ENCODE results near the gene SCAF1.
"Not testable (repeated sequence)": the region's sequence is repeated elsewhere in the genome, so short reads cannot be mapped to it uniquely, and the experiment has no call there.

The SCAF1 gene

GRCh38 chr19:49614096-49614833 is 27.7 kb upstream of the SCAF1 start:
- no peak for DNase-seq

GRCh38 chr19:49615861-49616260 is 26.1 kb upstream of the SCAF1 start:
- DNase-seq = no peak

- DNase-seq = no peak
Measured at GRCh38 chr19:49616532-49616931, 25.5 kb upstream of the SCAF1 start.

- no peak for DNase-seq
Measured at GRCh38 chr19:49616945-49617344, 25.1 kb upstream of the SCAF1 start.

DNA sequence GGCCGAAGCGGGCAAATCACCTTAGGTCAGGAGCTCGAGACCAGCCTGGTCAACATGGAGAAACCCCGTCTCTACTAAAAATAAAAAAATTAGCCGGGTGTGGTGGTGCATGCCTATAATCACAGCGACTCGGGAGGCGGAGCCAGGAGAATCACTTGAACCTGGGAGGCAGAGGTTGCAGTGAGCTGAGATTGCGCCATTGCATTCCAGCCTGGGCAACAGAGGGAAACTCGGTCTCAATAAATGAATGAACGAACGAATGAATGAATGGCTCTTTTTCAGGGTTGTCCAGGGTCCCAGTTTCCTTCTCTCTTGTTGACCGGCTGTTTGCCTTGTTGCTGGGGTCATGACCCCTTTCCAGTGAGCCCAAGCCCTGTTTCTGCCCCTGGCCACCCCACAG is 24.1 kb upstream of the SCAF1 start:
- not testable (repeated sequence) for DNase-seq

- DNase-seq = no peak
Measured at GRCh38 chr19:49624967-49625910, 16.8 kb upstream of the SCAF1 start.

DNA sequence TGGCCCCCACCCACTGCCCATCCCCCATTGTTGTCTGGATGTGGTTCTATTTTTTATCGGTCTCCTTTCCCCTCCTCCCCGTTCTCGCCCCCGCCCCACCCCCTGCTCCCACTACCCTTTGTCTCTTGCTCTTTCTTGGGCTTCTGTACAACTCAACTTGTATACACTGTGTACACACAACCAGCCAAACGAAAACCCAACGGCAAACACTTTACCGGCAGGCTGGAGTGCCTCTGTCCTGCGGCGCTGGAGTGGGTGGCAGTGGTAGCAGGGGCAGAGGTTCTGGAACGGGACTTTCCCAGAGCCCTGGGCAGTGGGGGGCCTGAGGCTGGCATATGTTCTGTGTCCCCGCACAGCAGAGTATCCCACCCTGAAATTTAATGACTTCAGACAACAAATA is 15.8 kb upstream of the SCAF1 start:
- DNase-seq = no peak

- no peak for DNase-seq
Measured at GRCh38 chr19:49629659-49630058, 12.3 kb upstream of the SCAF1 start.

GRCh38 chr19:49631014-49631588 is 10.9 kb upstream of the SCAF1 start:
- DNase-seq = no peak

- no peak for DNase-seq
Measured at GRCh38 chr19:49631610-49632192, 10.3 kb upstream of the SCAF1 start.

GRCh38 chr19:49632576-49632975 is 9.4 kb upstream of the SCAF1 start:
- DNase-seq = no peak

GRCh38 chr19:49633273-49633672 is 8.7 kb upstream of the SCAF1 start:
- DNase-seq = not testable (repeated sequence)

GRCh38 chr19:49635530-49636232 is 6.3 kb upstream of the SCAF1 start:
- DNase-seq = no peak

GRCh38 chr19:49636233-49636932 is 5.6 kb upstream of the SCAF1 start:
- DNase-seq = no peak

- no peak for DNase-seq
Measured at GRCh38 chr19:49637821-49638738, 3.9 kb upstream of the SCAF1 start.

- no peak for DNase-seq
Measured at GRCh38 chr19:49639401-49640112, 2.5 kb upstream of the SCAF1 start.

DNA sequence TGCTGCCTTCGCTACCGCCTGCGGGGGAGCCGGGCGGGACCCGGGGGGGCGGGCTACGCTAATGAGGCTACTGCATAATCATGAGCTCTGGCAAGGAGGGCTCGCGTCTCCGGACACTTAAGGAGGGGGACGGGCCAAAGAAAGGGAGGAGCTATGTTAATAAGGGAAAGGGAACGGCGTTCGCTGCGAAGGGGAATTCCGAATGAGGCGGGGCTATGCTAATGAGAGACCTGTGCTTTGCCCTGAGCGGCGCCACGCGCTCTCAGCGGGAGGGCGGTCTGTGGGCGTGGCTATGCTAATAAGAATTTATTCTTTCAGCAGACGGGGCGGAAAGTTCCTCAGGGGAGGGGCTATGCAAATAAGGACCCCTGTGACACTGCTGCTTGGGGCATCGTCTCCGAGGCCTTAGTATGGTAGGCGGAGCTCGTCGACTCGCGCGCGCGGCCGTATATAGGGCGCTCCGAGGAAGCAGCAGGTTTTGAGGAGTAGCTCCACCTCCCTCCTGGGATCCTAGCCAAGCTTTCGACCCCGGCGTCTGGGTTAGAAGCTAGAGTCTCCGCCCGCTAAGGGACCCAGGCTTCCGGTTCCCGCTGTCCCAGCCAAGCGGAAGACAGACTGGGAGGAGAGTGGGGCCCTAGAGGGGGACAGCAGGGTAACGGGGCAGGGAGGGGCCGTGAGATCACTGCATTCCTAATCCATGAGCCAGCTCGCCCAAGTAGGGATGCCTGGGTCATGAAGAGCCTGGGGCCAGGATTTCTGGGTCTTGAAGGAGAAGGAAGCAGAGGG is 1.7 kb upstream of the SCAF1 start, which contains the start of gene RRAS:
RRAS (minus strand) TSS at position 31 of the 786 bp plus-strand sequence. CDS start 45 bp downstream, outside the sequence.
- peak; percentile 100 for DNase-seq

- no peak for DNase-seq
Measured at GRCh38 chr19:49642492-49643035, 555 bp downstream of the SCAF1 start.

DNA sequence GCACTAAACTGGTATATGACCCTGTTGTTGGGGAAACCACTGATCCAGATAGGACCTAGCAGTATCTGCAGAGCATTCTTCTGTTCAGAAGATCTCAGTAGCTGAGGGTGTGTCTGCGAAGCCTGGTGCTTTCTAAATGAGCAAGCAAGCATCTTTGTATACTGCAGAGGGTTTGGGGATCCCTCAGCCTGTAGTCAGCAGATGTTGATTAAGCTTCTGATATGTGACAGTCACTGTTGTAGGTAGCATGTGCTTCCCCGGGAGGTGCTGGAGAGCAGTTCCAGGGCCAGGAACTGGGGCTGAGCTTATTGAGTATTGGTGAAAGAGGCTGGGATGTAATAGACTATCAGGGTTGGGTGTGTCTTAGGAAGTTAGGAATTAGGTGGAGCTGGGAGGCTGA is 1.5 kb downstream of the SCAF1 start:
- DNase-seq = no peak
